HEK293T (cell line): Measurements from ENCODE around the gene RNU7-1.

Source experiments
- BHLHE40 ChIP-seq: fragments of 450-650 bp; IDR thresholded peaks from 2 replicates; pipeline ENCODE4 v1.6.1; 2016; ENCODE audit warnings: mild to moderate bottlenecking, moderate library complexity, borderline replicate concordance
- CTBP1 ChIP-seq: fragments of 450-650 bp; IDR thresholded peaks from 2 replicates; pipeline ENCODE4 v1.6.1; 2016; ENCODE audit warnings: borderline replicate concordance
- ELF4 ChIP-seq: fragments of 450-650 bp; IDR thresholded peaks from 2 replicates; pipeline ENCODE4 v1.6.1; 2017; ENCODE audit warnings: antibody characterized with exemption
- FOXA1 ChIP-seq: fragments of 450-650 bp; IDR thresholded peaks from 2 replicates; pipeline ENCODE4 v1.6.1; 2016; ENCODE audit warnings: mild to moderate bottlenecking
- FOXK2 ChIP-seq: fragments of 450-650 bp; IDR thresholded peaks from 2 replicates; pipeline ENCODE4 v1.6.1; 2016; ENCODE audit warnings: mild to moderate bottlenecking
- FOXM1 ChIP-seq: fragments of 450-650 bp; IDR thresholded peaks from 2 replicates; pipeline ENCODE4 v1.6.1; 2017; ENCODE audit warnings: mild to moderate bottlenecking, borderline replicate concordance
- NFRKB ChIP-seq: fragments of 450-650 bp; IDR thresholded peaks from 2 replicates; pipeline ENCODE4 v1.6.1; 2016; ENCODE audit warnings: mild to moderate bottlenecking, moderate library complexity
- SP1 ChIP-seq: fragments of 450-650 bp; IDR thresholded peaks from 2 replicates; pipeline ENCODE4 v1.6.1; 2017
- SUZ12 ChIP-seq: fragments of 450-650 bp; IDR thresholded peaks from 2 replicates; pipeline ENCODE4 v1.6.1; 2016; ENCODE audit warnings: mild to moderate bottlenecking
- TARDBP ChIP-seq: fragments of 450-650 bp; IDR thresholded peaks from 2 replicates; pipeline ENCODE4 v1.6.1; 2016
- ZNF384 ChIP-seq: fragments of 450-650 bp; IDR thresholded peaks from 2 replicates; pipeline ENCODE4 v1.6.1; 2016
- TF ChIP-seq, protein P1 (sequence below): fragments of 450-650 bp; IDR thresholded peaks from 2 replicates; pipeline ENCODE4 v1.6.1; 2016

DNA sequence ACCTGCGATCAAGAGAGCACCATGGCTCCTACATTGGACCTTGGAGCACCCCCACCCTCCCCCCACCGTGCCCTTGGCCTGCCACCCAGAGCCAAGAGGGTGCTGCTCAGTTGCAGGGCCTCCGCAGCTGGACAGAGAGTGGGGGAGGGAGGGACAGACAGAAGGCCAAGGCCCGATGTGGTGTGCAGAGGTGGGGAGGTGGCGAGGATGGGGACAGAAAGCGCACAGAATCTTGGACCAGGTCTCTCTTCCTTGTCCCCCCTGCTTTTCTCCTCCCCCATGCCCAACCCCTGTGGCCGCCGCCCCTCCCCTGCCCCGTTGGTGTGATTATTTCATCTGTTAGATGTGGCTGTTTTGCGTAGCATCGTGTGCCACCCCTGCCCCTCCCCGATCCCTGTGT is 1.8 kb upstream of the RNU7-1 start:
- TF ChIP-seq SUZ12 (no peak), FOXK2 (no peak), SP1 (no peak), BHLHE40 (no peak), FOXM1 (no peak), ELF4 (no peak), TARDBP (no peak), NFRKB (no peak), ZNF384 (no peak), FOXA1 (no peak), CTBP1 (no peak)
- TF ChIP-seq, protein P1, sequence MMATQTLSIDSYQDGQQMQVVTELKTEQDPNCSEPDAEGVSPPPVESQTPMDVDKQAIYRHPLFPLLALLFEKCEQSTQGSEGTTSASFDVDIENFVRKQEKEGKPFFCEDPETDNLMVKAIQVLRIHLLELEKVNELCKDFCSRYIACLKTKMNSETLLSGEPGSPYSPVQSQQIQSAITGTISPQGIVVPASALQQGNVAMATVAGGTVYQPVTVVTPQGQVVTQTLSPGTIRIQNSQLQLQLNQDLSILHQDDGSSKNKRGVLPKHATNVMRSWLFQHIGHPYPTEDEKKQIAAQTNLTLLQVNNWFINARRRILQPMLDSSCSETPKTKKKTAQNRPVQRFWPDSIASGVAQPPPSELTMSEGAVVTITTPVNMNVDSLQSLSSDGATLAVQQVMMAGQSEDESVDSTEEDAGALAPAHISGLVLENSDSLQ, result no peak
